Measurements from ENCODE around the gene HES3. TPM values are rescaled to one million over a fixed set of nuclear protein-coding genes. Genes with fewer than 3 reads are reported as not detected.

The HES3 gene
- total and polyA plus RNA-seq, 8 donors: not detected

DNA sequence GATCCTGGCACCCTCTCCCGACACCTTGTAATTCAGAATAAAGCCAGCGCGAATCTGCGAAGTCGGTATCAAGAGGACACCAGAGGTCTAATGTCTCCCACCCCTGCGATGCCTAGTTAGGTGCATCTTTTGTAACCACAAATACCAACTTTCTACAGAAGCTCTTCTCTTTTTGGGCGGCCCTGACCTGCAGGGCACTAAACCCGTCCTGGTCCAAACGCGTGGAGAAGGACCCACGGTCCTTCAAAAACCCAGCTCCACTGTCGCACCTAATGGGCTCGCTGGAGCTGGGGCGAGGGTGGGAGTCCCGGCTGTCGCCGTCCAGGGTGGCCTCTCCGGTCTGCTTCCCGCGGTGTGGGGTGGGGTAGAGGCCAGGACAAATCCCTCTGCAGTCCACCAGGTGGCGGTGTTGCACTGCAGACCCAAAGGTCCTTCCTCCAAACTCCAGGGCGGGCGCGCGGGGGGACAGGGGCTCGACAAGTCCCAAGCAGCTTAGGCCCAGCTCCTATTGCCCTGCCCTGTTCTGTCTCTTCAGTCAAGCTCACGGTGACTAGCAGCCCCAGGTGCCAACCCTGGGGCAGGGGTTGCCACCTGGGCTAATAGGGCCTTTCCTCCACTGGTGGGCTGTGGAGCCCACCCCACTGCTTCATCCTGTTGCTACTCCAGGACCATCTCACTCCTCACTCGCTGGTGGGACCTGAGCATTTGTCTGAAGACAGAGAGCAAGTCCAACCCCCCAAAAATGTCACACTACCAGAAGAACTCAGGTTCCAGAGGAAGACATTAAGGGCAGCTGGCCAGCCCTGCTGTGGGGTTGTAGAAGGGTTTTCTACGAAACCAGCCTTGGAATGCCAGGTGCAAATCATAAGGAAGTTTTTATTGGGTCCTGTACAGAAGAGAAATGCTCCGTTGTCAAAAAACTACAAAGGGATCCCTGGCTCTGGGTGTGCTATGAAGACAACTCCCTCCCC lies 2.8 kb downstream of the HES3 start:
- DNase-seq (peak; percentile 66 to 93 (median 81)), FAIRE-seq (no peak), ATAC-seq (peak; percentile 63 to 85 (median 78))
- intact Hi-C loops (cut with DNase I): loop anchor here in 2 of 3 donors (5.0 to 10.0 kb wide), 3 partner anchors 98 to 192 kb away; no protein-coding TSS in a partner anchor
- TF ChIP-seq CTCF (IDR thresholded peaks at IDR 0.05): peak; percentile 85 to 94 (median 88)
- H3K27me3 ChIP-seq: peaks cover 0 to 37% (median 7%) of the 10 kb centered on the region in 4 donors
- WGBS, 2 donors: 5 to 6% methylated on average over 30 of the region's 30 CpGs
- H3K36me3 ChIP-seq: no peaks in the 10 kb centered on the region
- H3K4me3 ChIP-seq: no peak overlapping the region
- no peak overlapping the region for H3K27ac ChIP-seq
- H3K4me1 ChIP-seq: peaks cover 0 to 7% (median 0%) of the 10 kb centered on the region in 3 donors
- no peaks in the 10 kb centered on the region for H3K9me3 ChIP-seq

- no peak overlapping the region for H3K27ac ChIP-seq
- no peaks in the 10 kb centered on the region for H3K9me3 ChIP-seq
- TF ChIP-seq CTCF (IDR thresholded peaks at IDR 0.05): no peak
- WGBS, 2 donors: 60 to 65% methylated on average over 5 of the region's 5 CpGs
- peaks cover 0 to 32% (median 4%) of the 10 kb centered on the region in 4 donors for H3K27me3 ChIP-seq
- H3K4me1 ChIP-seq: no peaks in the 10 kb centered on the region
- no peak overlapping the region for H3K4me3 ChIP-seq
- DNase-seq: peak in 1 of 6 donors; percentile 73
- no peak for ATAC-seq
- no peak for FAIRE-seq
- intact Hi-C loops (cut with DNase I): loop anchor here in 2 of 3 donors (5.0 to 10.0 kb wide), 3 partner anchors 97 to 193 kb away; no protein-coding TSS in a partner anchor
- no peaks in the 10 kb centered on the region for H3K36me3 ChIP-seq
Measured at GRCh38 chr1:6247651-6248050, 3.7 kb downstream of the HES3 start.

- TF ChIP-seq CTCF (IDR thresholded peaks at IDR 0.05): no peak
- no peak overlapping the region for H3K4me3 ChIP-seq
- 67 to 68% methylated on average over 14 of the region's 14 CpGs for WGBS, 2 donors
- intact Hi-C loops (cut with DNase I): loop anchor here in 2 of 3 donors (5.0 to 10.0 kb wide), 3 partner anchors 97 to 193 kb away; no protein-coding TSS in a partner anchor
- ATAC-seq (no peak), DNase-seq (peak in 1 of 6 donors; percentile 79), FAIRE-seq (no peak)
- no peaks in the 10 kb centered on the region for H3K4me1 ChIP-seq
- no peak overlapping the region for H3K27ac ChIP-seq
- peaks cover 0 to 27% (median 4%) of the 10 kb centered on the region in 4 donors for H3K27me3 ChIP-seq
- H3K36me3 ChIP-seq: no peaks in the 10 kb centered on the region
- no peaks in the 10 kb centered on the region for H3K9me3 ChIP-seq
Measured at GRCh38 chr1:6248161-6248776, 4.3 kb downstream of the HES3 start.

DNA sequence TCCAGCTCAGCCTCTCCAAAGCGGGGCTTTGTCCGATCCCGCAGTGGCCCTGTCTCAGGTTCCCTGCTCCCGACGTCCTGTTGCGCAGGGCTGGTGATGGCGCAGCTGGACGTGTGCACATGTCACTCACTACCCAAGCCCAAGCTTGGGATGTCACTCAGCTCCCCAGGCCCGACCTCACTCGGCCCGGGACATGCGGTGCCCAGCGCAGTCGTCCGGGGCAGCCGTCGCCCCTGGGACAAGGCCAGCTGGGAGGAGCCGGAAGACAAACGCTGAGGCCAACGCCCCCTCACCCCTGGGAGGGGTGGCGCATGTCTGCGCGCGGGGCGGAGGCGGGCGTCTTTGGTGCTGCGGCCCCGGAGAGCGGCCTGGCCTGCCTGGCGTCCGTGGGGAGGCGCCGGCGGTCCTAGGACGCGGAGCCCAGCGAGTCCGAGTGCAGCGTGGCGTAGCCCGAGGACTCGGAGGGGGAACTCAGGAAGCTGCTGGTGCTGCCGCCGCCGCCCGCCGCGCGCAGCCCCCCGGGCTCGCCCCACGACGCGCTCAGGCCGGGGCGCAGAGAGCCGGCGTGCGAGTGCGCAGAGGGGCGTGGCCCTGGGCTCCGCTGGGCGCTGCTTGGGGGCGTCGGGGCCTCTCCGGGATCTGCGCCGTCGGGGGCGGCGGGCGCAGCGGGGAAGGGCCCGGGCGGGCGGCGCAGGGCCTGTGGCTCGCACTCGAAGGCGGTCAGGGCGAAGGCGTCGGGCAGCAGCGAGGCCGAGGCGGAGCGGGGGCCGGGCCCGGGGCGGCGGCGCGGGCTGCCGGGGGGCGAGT lies 5.2 kb downstream of the HES3 start:
- FAIRE-seq: no peak
- peaks cover 0 to 18% (median 2%) of the 10 kb centered on the region in 4 donors for H3K27me3 ChIP-seq

More for the DNA sequence above, 5.2 kb downstream of the HES3 start:
- Histone ChIP-seq H3K4me3 (no peak overlapping the region), H3K9me3 (no peaks in the 10 kb centered on the region), H3K36me3 (no peaks in the 10 kb centered on the region), H3K4me1 (no peaks in the 10 kb centered on the region), H3K27ac (no peak overlapping the region)
- WGBS, 2 donors: 7 to 12% methylated on average over 39 to 96 of the region's 96 CpGs
- intact Hi-C loops (cut with DNase I): loop anchor here in 2 of 3 donors (5.0 to 10.0 kb wide), 3 partner anchors 96 to 194 kb away; no protein-coding TSS in a partner anchor
- ATAC-seq (no peak), DNase-seq (peak in 1 of 6 donors; percentile 70)
- TF ChIP-seq CTCF (IDR thresholded peaks at IDR 0.05): no peak
